Measurements from ENCODE around the gene ATP5F1B.
"Not testable (repeated sequence)": the region's sequence is repeated elsewhere in the genome, so short reads cannot be mapped to it uniquely, and the experiment has no call there.

ATP5F1B gene

GRCh38 chr12:56645717-56646446 lies at the start of gene ATP5F1B:
TSS of gene ATP5F1B (minus strand) at chr12:56645984. CDS start at chr12:56645963, 21 bp downstream.
- peak; percentile 97 to 99 for DNase-seq

GRCh38 chr12:56694161-56694560 lies 48.4 kb upstream of the ATP5F1B start:
- DNase-seq = no peak

- DNase-seq = peak in 1 of 2 experiments; percentile 13
Measured at GRCh38 chr12:56688846-56689109, 43.0 kb upstream of the ATP5F1B start.

GRCh38 chr12:56688129-56688845 lies 42.5 kb upstream of the ATP5F1B start, which contains the start of gene PTGES3:
TSS of gene PTGES3 (minus strand) at chr12:56688284. CDS start at chr12:56687999, 285 bp downstream.
- peak; percentile 91 to 95 for DNase-seq

GRCh38 chr12:56687223-56688128 lies 41.7 kb upstream of the ATP5F1B start:
- DNase-seq = peak; percentile 35 to 52

GRCh38 chr12:56684745-56685359 lies 39.1 kb upstream of the ATP5F1B start:
- no peak for DNase-seq

- DNase-seq = no peak
Measured at GRCh38 chr12:56682323-56682722, 36.5 kb upstream of the ATP5F1B start.

- DNase-seq = no peak
Measured at GRCh38 chr12:56679883-56680575, 34.2 kb upstream of the ATP5F1B start.

GRCh38 chr12:56678852-56679251 lies 33.1 kb upstream of the ATP5F1B start:
- DNase-seq = no peak

- DNase-seq = no peak
Measured at GRCh38 chr12:56677680-56678079, 31.9 kb upstream of the ATP5F1B start.

- DNase-seq = no peak
Measured at GRCh38 chr12:56676851-56677580, 31.2 kb upstream of the ATP5F1B start.

- no peak for DNase-seq
Measured at GRCh38 chr12:56671608-56672007, 25.8 kb upstream of the ATP5F1B start.

- no peak for DNase-seq
Measured at GRCh38 chr12:56670836-56671235, 25.1 kb upstream of the ATP5F1B start.

- no peak for DNase-seq
Measured at GRCh38 chr12:56668197-56668457, 22.3 kb upstream of the ATP5F1B start.

GRCh38 chr12:56661979-56662638 lies 16.3 kb upstream of the ATP5F1B start:
- no peak for DNase-seq

GRCh38 chr12:56661560-56661959 lies 15.8 kb upstream of the ATP5F1B start:
- DNase-seq = no peak

- DNase-seq = no peak
Measured at GRCh38 chr12:56658921-56659320, 13.1 kb upstream of the ATP5F1B start.

GRCh38 chr12:56657416-56658379 lies 11.9 kb upstream of the ATP5F1B start:
- no peak for DNase-seq

GRCh38 chr12:56653781-56654180 lies 8.0 kb upstream of the ATP5F1B start:
- DNase-seq = not testable (repeated sequence)

GRCh38 chr12:56648023-56648422 lies 2.2 kb upstream of the ATP5F1B start:
- DNase-seq = not testable (repeated sequence)

Measured in NCI-H524 (cell line).